H1 (cell line): ENCODE results near the gene RAB11A. TPM values are rescaled to one million over a fixed set of nuclear protein-coding genes. Genes with fewer than 3 reads are reported as not detected.

ENCODE experiments used
- BCL11A ChIP-seq, 2 experiments: IDR thresholded peaks; one replicate each; pipeline ENCODE4 v1.6.1; 2011; ENCODE audit warnings: low read depth in 2 of 2, low read length in 2 of 2, mild to moderate bottlenecking in 2 of 2
- BRCA1 ChIP-seq: IDR thresholded peaks from 2 replicates; pipeline ENCODE4 v1.6.1; 2012; ENCODE audit warnings: low read depth, low read length, improper control_type of control experiment
- CHD1 ChIP-seq: IDR thresholded peaks from 2 replicates; pipeline ENCODE4 v1.6.1; 2012; ENCODE audit warnings: low read depth, low read length, improper control_type of control experiment
- CHD2 ChIP-seq: IDR thresholded peaks from 2 replicates; pipeline ENCODE4 v1.6.1; 2012; ENCODE audit warnings: low read length, improper control_type of control experiment
- RFX5 ChIP-seq: IDR thresholded peaks from 2 replicates; pipeline ENCODE4 v1.6.1; 2011; ENCODE audit warnings: low read depth, low read length, improper control_type of control experiment, borderline replicate concordance
- SRF ChIP-seq: IDR thresholded peaks from 2 replicates; pipeline ENCODE4 v1.6.1; 2011; ENCODE audit warnings: mild to moderate bottlenecking, low read depth, low read length, moderate library complexity
- polyA plus RNA-seq, 7 experiments: library from polyadenylated mRNA; depleted of rRNA in 3 of 7; stranded (reverse) in 5 of 7; unstranded in 2 of 7; fragments of >200 nt in 5 of 7; fragments of 200-250 nt in 2 of 7; gene quantifications; 1 replicate in 5 of 7; 2 replicates in 1 of 7; 4 replicates in 1 of 7; pipeline versions ENCODE4 v1.2.1 to v1.2.3, GENCODE V29; 2011 to 2013; ENCODE audit warnings: missing spikeins in 2 of 7, mixed read lengths in 2 of 7
- total RNA-seq: library from RNA; stranded (reverse); fragmentation: NEBNext Ultra II Directional; extraction: Animal tissue kit (Norgen Biotek cat#: 25700); gene quantifications from 2 replicates; pipeline ENCODE4 v1.2.1, GENCODE V29; 2021
- TF ChIP-seq, protein P1 (sequence below): fragments of 300-600 bp; sonication (generic); IDR thresholded peaks from 2 replicates; pipeline ENCODE4 v1.7.1; 2012; ENCODE audit warnings: low read length, moderate library complexity, mild to moderate bottlenecking, inconsistent platforms; ENCODE audit not compliant: insufficient replicate concordance
- TF ChIP-seq, protein P2 (sequence below): IDR thresholded peaks from 2 replicates; pipeline ENCODE4 v1.6.1; 2011; ENCODE audit warnings: low read length, improper control_type of control experiment

Gene RAB11A
- total and polyA plus RNA-seq, 2 of the 8 experiments (the other 6 are each of a cell fraction or from before 2014, with no cell fraction given) = 211 to 254 TPM

DNA sequence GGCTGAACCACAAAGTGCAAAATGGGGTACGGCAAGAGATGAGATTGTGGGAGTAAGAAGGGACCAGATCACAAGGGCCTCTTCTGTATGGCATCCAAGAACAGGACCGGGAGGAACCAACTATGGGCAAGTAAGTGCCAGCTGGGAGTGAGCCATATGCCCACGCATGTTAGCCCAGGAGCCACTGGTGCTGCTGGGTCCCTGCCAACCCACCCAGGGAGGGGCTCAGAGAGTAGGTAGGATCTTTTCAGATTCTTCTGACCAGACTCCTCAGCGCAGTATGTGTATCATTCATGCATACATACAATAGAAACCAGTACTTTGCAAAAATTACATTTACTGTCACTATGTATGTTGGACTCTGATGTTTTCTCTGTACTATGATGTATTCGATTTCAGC, 54.0 kb downstream of the RAB11A start (continued):
- TF ChIP-seq, protein P1, sequence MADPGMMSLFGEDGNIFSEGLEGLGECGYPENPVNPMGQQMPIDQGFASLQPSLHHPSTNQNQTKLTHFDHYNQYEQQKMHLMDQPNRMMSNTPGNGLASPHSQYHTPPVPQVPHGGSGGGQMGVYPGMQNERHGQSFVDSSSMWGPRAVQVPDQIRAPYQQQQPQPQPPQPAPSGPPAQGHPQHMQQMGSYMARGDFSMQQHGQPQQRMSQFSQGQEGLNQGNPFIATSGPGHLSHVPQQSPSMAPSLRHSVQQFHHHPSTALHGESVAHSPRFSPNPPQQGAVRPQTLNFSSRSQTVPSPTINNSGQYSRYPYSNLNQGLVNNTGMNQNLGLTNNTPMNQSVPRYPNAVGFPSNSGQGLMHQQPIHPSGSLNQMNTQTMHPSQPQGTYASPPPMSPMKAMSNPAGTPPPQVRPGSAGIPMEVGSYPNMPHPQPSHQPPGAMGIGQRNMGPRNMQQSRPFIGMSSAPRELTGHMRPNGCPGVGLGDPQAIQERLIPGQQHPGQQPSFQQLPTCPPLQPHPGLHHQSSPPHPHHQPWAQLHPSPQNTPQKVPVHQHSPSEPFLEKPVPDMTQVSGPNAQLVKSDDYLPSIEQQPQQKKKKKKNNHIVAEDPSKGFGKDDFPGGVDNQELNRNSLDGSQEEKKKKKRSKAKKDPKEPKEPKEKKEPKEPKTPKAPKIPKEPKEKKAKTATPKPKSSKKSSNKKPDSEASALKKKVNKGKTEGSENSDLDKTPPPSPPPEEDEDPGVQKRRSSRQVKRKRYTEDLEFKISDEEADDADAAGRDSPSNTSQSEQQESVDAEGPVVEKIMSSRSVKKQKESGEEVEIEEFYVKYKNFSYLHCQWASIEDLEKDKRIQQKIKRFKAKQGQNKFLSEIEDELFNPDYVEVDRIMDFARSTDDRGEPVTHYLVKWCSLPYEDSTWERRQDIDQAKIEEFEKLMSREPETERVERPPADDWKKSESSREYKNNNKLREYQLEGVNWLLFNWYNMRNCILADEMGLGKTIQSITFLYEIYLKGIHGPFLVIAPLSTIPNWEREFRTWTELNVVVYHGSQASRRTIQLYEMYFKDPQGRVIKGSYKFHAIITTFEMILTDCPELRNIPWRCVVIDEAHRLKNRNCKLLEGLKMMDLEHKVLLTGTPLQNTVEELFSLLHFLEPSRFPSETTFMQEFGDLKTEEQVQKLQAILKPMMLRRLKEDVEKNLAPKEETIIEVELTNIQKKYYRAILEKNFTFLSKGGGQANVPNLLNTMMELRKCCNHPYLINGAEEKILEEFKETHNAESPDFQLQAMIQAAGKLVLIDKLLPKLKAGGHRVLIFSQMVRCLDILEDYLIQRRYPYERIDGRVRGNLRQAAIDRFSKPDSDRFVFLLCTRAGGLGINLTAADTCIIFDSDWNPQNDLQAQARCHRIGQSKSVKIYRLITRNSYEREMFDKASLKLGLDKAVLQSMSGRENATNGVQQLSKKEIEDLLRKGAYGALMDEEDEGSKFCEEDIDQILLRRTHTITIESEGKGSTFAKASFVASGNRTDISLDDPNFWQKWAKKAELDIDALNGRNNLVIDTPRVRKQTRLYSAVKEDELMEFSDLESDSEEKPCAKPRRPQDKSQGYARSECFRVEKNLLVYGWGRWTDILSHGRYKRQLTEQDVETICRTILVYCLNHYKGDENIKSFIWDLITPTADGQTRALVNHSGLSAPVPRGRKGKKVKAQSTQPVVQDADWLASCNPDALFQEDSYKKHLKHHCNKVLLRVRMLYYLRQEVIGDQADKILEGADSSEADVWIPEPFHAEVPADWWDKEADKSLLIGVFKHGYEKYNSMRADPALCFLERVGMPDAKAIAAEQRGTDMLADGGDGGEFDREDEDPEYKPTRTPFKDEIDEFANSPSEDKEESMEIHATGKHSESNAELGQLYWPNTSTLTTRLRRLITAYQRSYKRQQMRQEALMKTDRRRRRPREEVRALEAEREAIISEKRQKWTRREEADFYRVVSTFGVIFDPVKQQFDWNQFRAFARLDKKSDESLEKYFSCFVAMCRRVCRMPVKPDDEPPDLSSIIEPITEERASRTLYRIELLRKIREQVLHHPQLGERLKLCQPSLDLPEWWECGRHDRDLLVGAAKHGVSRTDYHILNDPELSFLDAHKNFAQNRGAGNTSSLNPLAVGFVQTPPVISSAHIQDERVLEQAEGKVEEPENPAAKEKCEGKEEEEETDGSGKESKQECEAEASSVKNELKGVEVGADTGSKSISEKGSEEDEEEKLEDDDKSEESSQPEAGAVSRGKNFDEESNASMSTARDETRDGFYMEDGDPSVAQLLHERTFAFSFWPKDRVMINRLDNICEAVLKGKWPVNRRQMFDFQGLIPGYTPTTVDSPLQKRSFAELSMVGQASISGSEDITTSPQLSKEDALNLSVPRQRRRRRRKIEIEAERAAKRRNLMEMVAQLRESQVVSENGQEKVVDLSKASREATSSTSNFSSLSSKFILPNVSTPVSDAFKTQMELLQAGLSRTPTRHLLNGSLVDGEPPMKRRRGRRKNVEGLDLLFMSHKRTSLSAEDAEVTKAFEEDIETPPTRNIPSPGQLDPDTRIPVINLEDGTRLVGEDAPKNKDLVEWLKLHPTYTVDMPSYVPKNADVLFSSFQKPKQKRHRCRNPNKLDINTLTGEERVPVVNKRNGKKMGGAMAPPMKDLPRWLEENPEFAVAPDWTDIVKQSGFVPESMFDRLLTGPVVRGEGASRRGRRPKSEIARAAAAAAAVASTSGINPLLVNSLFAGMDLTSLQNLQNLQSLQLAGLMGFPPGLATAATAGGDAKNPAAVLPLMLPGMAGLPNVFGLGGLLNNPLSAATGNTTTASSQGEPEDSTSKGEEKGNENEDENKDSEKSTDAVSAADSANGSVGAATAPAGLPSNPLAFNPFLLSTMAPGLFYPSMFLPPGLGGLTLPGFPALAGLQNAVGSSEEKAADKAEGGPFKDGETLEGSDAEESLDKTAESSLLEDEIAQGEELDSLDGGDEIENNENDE = no peak
- TF ChIP-seq SRF (no peak), CHD1 (no peak), RFX5 (no peak), BRCA1 (no peak), BCL11A (IDR thresholded peaks at IDR 0.05; ENCODE audit: low read depth in 2 of 2, low read length in 2 of 2) (no peak), CHD2 (no peak)
- TF ChIP-seq, protein P2, sequence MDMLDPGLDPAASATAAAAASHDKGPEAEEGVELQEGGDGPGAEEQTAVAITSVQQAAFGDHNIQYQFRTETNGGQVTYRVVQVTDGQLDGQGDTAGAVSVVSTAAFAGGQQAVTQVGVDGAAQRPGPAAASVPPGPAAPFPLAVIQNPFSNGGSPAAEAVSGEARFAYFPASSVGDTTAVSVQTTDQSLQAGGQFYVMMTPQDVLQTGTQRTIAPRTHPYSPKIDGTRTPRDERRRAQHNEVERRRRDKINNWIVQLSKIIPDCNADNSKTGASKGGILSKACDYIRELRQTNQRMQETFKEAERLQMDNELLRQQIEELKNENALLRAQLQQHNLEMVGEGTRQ = no peak
